K562 (cell line): ENCODE results near the gene IPO8. TPM values are rescaled to one million over a fixed set of nuclear protein-coding genes. Genes with fewer than 3 reads are reported as not detected.

Experiments
- ATAC-seq: fragments of 200-7000 bp; cut with Tn5 transposase; 3 replicates; pipeline ENCODE4 v1.9.1; 2020; ENCODE audit warnings: moderate library complexity
- BruUV-seq: library from RNA; stranded (reverse); fragments of 400-500 nt; replicated peaks from 2 replicates; lab custom pipeline; 2021; lab: Mats Ljungman, UMichigan
- CTCF ChIA-PET: fragments of 300-600 bp; formaldehyde crosslinking; extraction: SDS; loops from one replicate; lab custom pipeline; 2021; ENCODE audit warnings: low intra/inter-chr PET ratio; lab: Yijun Ruan, JAX
- POLR2A ChIA-PET: fragments of 300-600, 350-650 bp; sonication (Branson Sonifier 250); formaldehyde crosslinking; extraction: SDS; loops from one replicate; lab custom pipeline; 2021; ENCODE audit warnings: antibody characterized with exemption, inconsistent platforms; lab: Yijun Ruan, JAX
- DNase-seq, 4 experiments: peaks; one replicate each; pipeline versions ENCODE4 v3.0.0 to v3.0.0-alpha.2; 2011 to 2018; ENCODE audit warnings: low spot score in 3 of 4, mixed read lengths in 3 of 4; ENCODE audit errors: extremely low read depth in 1 of 4
- FAIRE-seq: peaks from 2 replicates; lab custom pipeline; 2011; peaks lifted over from hg19 to GRCh38; lab: Jason Lieb, UNC
- H2AFZ ChIP-seq: 2 replicates; pipeline ENCODE4 v1.6.0; 2011; ENCODE audit warnings: low read depth, low read length, control low read depth, inconsistent platforms
- H3K27ac ChIP-seq: fragments of 200-600 bp; 3 replicates; pipeline ENCODE4 v1.8.0; 2011; ENCODE audit warnings: low read depth, mild to moderate bottlenecking, control low read depth, inconsistent platforms, low read length, moderate library complexity, mixed read lengths; ENCODE audit errors: extremely low read depth
- H3K27me3 ChIP-seq, 2 experiments: fragments of 300-600 bp in 1 of 2; 2 replicates in 1 of 2; 3 replicates in 1 of 2; pipeline versions ENCODE4 v1.6.0 to v1.8.0; 2011; ENCODE audit warnings: inconsistent platforms in 2 of 2, low read length in 2 of 2, mild to moderate bottlenecking in 1 of 2, mixed read lengths in 1 of 2, moderate library complexity in 1 of 2; ENCODE audit not compliant: control insufficient read depth in 2 of 2, insufficient read depth in 2 of 2
- H3K36me3 ChIP-seq: fragments of 300-600 bp; 3 replicates; pipeline ENCODE4 v1.8.0; 2011; ENCODE audit warnings: mild to moderate bottlenecking, low read length, inconsistent platforms; ENCODE audit not compliant: control insufficient read depth, insufficient read depth
- H3K4me1 ChIP-seq, 2 experiments: fragments of 200-600 bp in 1 of 2; replicated peaks in 1 of 2; 2 replicates in 1 of 2; 3 replicates in 1 of 2; pipeline versions ENCODE4 v1.5.1 to v1.8.0; 2011; ENCODE audit warnings: inconsistent platforms in 2 of 2, low read length in 2 of 2, mild to moderate bottlenecking in 1 of 2, mixed read lengths in 1 of 2, moderate library complexity in 1 of 2; ENCODE audit not compliant: control insufficient read depth in 2 of 2, insufficient read depth in 2 of 2
- H3K4me2 ChIP-seq: 2 replicates; pipeline ENCODE4 v1.6.1; 2011; ENCODE audit warnings: low read length, control low read depth, inconsistent platforms, mixed read lengths; ENCODE audit not compliant: insufficient read depth
- H3K4me3 ChIP-seq: fragments of 200-600 bp; sonication (generic), shearing (Covaris generic); 2 replicates; pipeline ENCODE4 v1.5.1; 2016; ENCODE audit warnings: control low read depth, inconsistent platforms
- H3K79me2 ChIP-seq: fragments of 200-600 bp; 3 replicates; pipeline ENCODE4 v1.8.0; 2011; ENCODE audit warnings: low read length, inconsistent platforms; ENCODE audit not compliant: control insufficient read depth, insufficient read depth
- H3K9ac ChIP-seq, 2 experiments: 2 replicates each; pipeline versions ENCODE4 v1.6.0 to v1.6.1; 2011; ENCODE audit warnings: low read depth in 2 of 2, low read length in 2 of 2, control low read depth in 1 of 2, inconsistent platforms in 1 of 2, mild to moderate bottlenecking in 1 of 2, mixed read lengths in 1 of 2; ENCODE audit not compliant: insufficient read depth in 1 of 2
- H3K9me1 ChIP-seq: one replicate; pipeline ENCODE4 v1.6.0; 2011; ENCODE audit warnings: inconsistent platforms, mild to moderate bottlenecking, low read length, moderate library complexity; ENCODE audit not compliant: control insufficient read depth, insufficient read depth
- H3K9me3 ChIP-seq: replicated peaks from 2 replicates; pipeline ENCODE4 v1.5.1; 2011; ENCODE audit warnings: low read depth, low read length, inconsistent platforms; ENCODE audit not compliant: control insufficient read depth, insufficient read depth
- H4K20me1 ChIP-seq: replicated peaks from 2 replicates; pipeline ENCODE4 v1.6.1; 2011; ENCODE audit warnings: low read length, inconsistent platforms, mixed read lengths; ENCODE audit not compliant: control insufficient read depth, insufficient read depth
- SRSF7 ChIP-seq: fragments of 200-400 bp; formaldehyde crosslinking; optimal IDR thresholded peaks from 2 replicates; pipeline ENCODE3; 2017; ENCODE audit warnings: mild to moderate bottlenecking, low read depth, low read length
- TRIM24 ChIP-seq, 2 experiments: fragments of 450-650 bp; IDR thresholded peaks; 2 replicates each; pipeline ENCODE4 v1.6.1; 2016
- TRIM28 ChIP-seq: fragments of 450-650 bp; IDR thresholded peaks from 2 replicates; pipeline ENCODE4 v1.6.1; 2017
- WGBS: fragments of 100-300 bp; shearing (Covaris generic); methylation state at CpG from one replicate; pipeline ENCODE4 v1.1.6; 2016; ENCODE audit warnings: low coverage, mixed read lengths; ENCODE audit not compliant: insufficient coverage; ENCODE audit errors: missing lambda C conversion rate; 5-methylcytosine and 5-hydroxymethylcytosine counted together
- in situ Hi-C: fragments of 300-500 bp; cut with MboI; formaldehyde crosslinking; loops from 4 replicates; pipeline ENCODE4 v1.15.0; 2018; ENCODE audit warnings: inconsistent platforms, mixed read lengths
- intact Hi-C: fragments of 100-400 bp; cut with micrococcal nuclease; formaldehyde crosslinking; loops from 2 replicates; pipeline ENCODE4 v1.14.2; 2022
- polyA plus RNA-seq, 8 experiments: library from polyadenylated mRNA; depleted of rRNA in 4 of 8; stranded (reverse) in 5 of 8; unstranded in 3 of 8; fragments of >200 nt; fragmentation: Nextera tagmentation in 2 of 8; fragmentation: Illumina TruSeq in 1 of 8; extraction: Ambion mirVana in 2 of 8; extraction: Trizol in 1 of 8; gene quantifications; 2 replicates each; pipeline versions ENCODE4 v1.2.1 to v1.2.3, GENCODE V29; 2011 to 2014; ENCODE audit warnings: inconsistent platforms in 1 of 8, missing spikeins in 1 of 8
- total RNA-seq, 7 experiments: library from RNA; depleted of rRNA in 6 of 7; stranded (reverse); fragments of >200 nt in 6 of 7; fragmentation: Illumina TruSeq in 2 of 7; extraction: Trizol in 2 of 7; gene quantifications; 2 replicates each; pipeline versions ENCODE4 v1.2.1 to v1.2.3, GENCODE V29; 2011 to 2021; ENCODE audit warnings: low replicate concordance in 1 of 7
- TF ChIP-seq, protein P1 (sequence below): IDR thresholded peaks from 3 replicates; pipeline ENCODE4 v1.6.1; 2011; ENCODE audit warnings: borderline replicate concordance, mild to moderate bottlenecking, moderate library complexity; ENCODE audit not compliant: insufficient read length; ENCODE audit errors: extremely low read depth
- TF ChIP-seq, protein P2 (sequence below): fragments of 250-450 bp; sonication (Bioruptor Pico); IDR thresholded peaks from 2 replicates; pipeline ENCODE4 v1.4.0; 2020

Gene IPO8
- total and polyA plus RNA-seq, 9 of the 15 experiments (the other 6 are each of a cell fraction or from before 2014, with no cell fraction given), result 6.5 to 39.6 (median 24.7) TPM

DNA sequence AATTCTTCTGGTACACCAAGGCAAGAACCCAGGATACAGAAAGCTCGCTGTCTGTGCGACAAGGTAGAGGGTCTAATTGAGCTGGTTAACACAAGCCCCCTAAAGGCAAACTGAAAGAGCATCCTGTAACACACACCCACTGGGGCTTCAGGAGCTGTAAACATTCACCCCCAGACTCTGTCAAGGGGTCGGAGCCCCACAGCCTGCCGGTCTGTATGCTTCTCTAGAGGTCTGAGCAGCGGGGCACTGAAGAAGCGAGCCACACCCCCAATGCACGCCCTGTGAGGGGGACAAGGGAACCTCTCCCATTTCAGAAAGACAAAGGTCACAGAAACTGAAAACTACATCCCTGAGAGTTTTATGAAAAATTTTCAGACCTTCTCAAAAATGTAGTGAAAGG is 1.3 kb upstream of the IPO8 start:
- Histone ChIP-seq H3K4me1 (peaks cover 8 to 13% of the 10 kb centered on the region in 2 experiments; a peak in 4 of 5 replicates), H3K27ac (no peak overlapping the region), H3K4me2 (no peak overlapping the region), H3K9ac (no peak overlapping the region), H3K36me3 (no peaks in the 10 kb centered on the region), H3K27me3 (no peaks in the 10 kb centered on the region), H3K9me1 (no peaks in the 10 kb centered on the region), H3K9me3 (no peaks in the 10 kb centered on the region), H4K20me1 (no peaks in the 10 kb centered on the region), H2AFZ (peak overlapping the region; percentile 100; the same call in 1 of the 2 replicates), H3K4me3 (no peak overlapping the region), H3K79me2 (peaks cover 37% of the 10 kb centered on the region)
- no peak for ATAC-seq
- FAIRE-seq, result no peak
- intact Hi-C loops (loop anchor here (10.0 kb wide), 1 partner anchor 108 kb away; no protein-coding TSS in a partner anchor), in situ Hi-C loops (no loop called here)
- BruUV-seq, result no TSS peak
- WGBS, result 93% methylated on average over 7 of the region's 7 CpGs
- ChIA-PET CTCF (no interaction called here), POLR2A (interaction anchor here (0.6 to 0.8 kb wide), 2 partner anchors 30 to 88 kb away, joined by 3 to 4 read pairs; no protein-coding TSS in a partner anchor)
- no peak for DNase-seq
- TF ChIP-seq, protein P1, sequence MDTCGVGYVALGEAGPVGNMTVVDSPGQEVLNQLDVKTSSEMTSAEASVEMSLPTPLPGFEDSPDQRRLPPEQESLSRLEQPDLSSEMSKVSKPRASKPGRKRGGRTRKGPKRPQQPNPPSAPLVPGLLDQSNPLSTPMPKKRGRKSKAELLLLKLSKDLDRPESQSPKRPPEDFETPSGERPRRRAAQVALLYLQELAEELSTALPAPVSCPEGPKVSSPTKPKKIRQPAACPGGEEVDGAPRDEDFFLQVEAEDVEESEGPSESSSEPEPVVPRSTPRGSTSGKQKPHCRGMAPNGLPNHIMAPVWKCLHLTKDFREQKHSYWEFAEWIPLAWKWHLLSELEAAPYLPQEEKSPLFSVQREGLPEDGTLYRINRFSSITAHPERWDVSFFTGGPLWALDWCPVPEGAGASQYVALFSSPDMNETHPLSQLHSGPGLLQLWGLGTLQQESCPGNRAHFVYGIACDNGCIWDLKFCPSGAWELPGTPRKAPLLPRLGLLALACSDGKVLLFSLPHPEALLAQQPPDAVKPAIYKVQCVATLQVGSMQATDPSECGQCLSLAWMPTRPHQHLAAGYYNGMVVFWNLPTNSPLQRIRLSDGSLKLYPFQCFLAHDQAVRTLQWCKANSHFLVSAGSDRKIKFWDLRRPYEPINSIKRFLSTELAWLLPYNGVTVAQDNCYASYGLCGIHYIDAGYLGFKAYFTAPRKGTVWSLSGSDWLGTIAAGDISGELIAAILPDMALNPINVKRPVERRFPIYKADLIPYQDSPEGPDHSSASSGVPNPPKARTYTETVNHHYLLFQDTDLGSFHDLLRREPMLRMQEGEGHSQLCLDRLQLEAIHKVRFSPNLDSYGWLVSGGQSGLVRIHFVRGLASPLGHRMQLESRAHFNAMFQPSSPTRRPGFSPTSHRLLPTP, result no peak
- TF ChIP-seq TRIM24 (IDR thresholded peaks at IDR 0.05) (no peak), TRIM28 (no peak), SRSF7 (no peak)
- TF ChIP-seq, protein P2, sequence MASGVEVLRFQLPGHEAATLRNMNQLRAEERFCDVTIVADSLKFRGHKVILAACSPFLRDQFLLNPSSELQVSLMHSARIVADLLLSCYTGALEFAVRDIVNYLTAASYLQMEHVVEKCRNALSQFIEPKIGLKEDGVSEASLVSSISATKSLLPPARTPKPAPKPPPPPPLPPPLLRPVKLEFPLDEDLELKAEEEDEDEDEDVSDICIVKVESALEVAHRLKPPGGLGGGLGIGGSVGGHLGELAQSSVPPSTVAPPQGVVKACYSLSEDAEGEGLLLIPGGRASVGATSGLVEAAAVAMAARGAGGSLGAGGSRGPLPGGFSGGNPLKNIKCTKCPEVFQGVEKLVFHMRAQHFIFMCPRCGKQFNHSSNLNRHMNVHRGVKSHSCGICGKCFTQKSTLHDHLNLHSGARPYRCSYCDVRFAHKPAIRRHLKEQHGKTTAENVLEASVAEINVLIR (CRISPR knock-in tag), result no peak
